Hepatocyte (in vitro differentiated cells): ENCODE results near the gene INPP5B. TPM values are rescaled to one million over a fixed set of nuclear protein-coding genes. Genes with fewer than 3 reads are reported as not detected.

ENCODE experiments used
- DNase-seq: peaks from one replicate; pipeline ENCODE4 v3.0.0-alpha.2; 2016; ENCODE audit warnings: low spot score
- H2AFZ ChIP-seq: fragments of 200-600 bp; sonication (generic); 2 replicates; pipeline ENCODE4 v1.6.0; 2016; ENCODE audit warnings: antibody characterized with exemption, mild to moderate bottlenecking
- H3K27ac ChIP-seq: fragments of 200-600 bp; sonication (generic); 2 replicates; pipeline ENCODE4 v1.5.1; 2016; ENCODE audit warnings: mild to moderate bottlenecking
- H3K27me3 ChIP-seq: fragments of 200-600 bp; sonication (generic); 2 replicates; pipeline ENCODE4 v1.6.1; 2016
- H3K36me3 ChIP-seq: fragments of 200-600 bp; sonication (generic); replicated peaks from 2 replicates; pipeline ENCODE4 v1.5.1; 2016; ENCODE audit warnings: low read depth; ENCODE audit not compliant: insufficient read depth
- H3K4me1 ChIP-seq: fragments of 200-600 bp; sonication (generic); 2 replicates; pipeline ENCODE4 v1.5.1; 2016; ENCODE audit warnings: mild to moderate bottlenecking, moderate library complexity; ENCODE audit not compliant: insufficient read depth
- H3K4me2 ChIP-seq: fragments of 200-600 bp; sonication (generic); 2 replicates; pipeline ENCODE4 v1.6.0; 2016
- H3K4me3 ChIP-seq: fragments of 200-600 bp; sonication (generic); 2 replicates; pipeline ENCODE4 v1.5.1; 2016; ENCODE audit warnings: mild to moderate bottlenecking
- H3K79me2 ChIP-seq: fragments of 200-600 bp; sonication (generic); 2 replicates; pipeline ENCODE4 v1.6.0; 2017; ENCODE audit warnings: mild to moderate bottlenecking
- H3K9me2 ChIP-seq: fragments of 200-600 bp; sonication (generic); replicated peaks from 2 replicates; pipeline ENCODE4 v1.6.0; 2017; ENCODE audit warnings: mild to moderate bottlenecking; ENCODE audit not compliant: insufficient read depth
- H3K9me3 ChIP-seq: fragments of 200-600 bp; sonication (generic); 2 replicates; pipeline ENCODE4 v1.5.1; 2016; ENCODE audit warnings: low read depth, mild to moderate bottlenecking
- H4K20me1 ChIP-seq: fragments of 200-600 bp; sonication (generic); 2 replicates; pipeline ENCODE4 v1.6.0; 2016; ENCODE audit warnings: mild to moderate bottlenecking; ENCODE audit not compliant: insufficient read depth, poor library complexity, severe bottlenecking
- EZH2 ChIP-seq: fragments of 200-600 bp; sonication (generic); IDR thresholded peaks from 2 replicates; pipeline ENCODE4 v1.6.1; 2016; ENCODE audit warnings: antibody characterized with exemption, mild to moderate bottlenecking, borderline replicate concordance
- EZH2phosphoT487 ChIP-seq: fragments of 200-600 bp; sonication (generic); IDR thresholded peaks from one replicate; pipeline ENCODE4 v1.6.1; 2018; ENCODE audit warnings: antibody characterized with exemption, mild to moderate bottlenecking, low read depth, moderate library complexity; ENCODE audit not compliant: unreplicated experiment, severe bottlenecking
- WGBS: methylation state at CpG from one replicate; pipeline ENCODE4 v1.1.6; 2016; ENCODE audit warnings: low lambda C conversion rate; ENCODE audit errors: missing lambda C conversion rate; 5-methylcytosine and 5-hydroxymethylcytosine counted together
- polyA plus RNA-seq: library from polyadenylated mRNA; unstranded; fragments of >200 nt; fragmentation: Nextera tagmentation; extraction: Ambion mirVana; gene quantifications from 2 replicates; pipeline ENCODE4 v1.2.1, GENCODE V29; 2016
- total RNA-seq: library from RNA; depleted of rRNA; stranded (reverse); fragments of >200 nt; gene quantifications from 2 replicates; pipeline ENCODE4 v1.2.3, GENCODE V29; 2014
- TF ChIP-seq, protein P1 (sequence below): fragments of 200-600 bp; sonication (generic); IDR thresholded peaks from 2 replicates; pipeline ENCODE4 v1.5.1; 2016; ENCODE audit warnings: antibody characterized with exemption, mild to moderate bottlenecking; ENCODE audit not compliant: poor library complexity

Gene INPP5B
- total and polyA plus RNA-seq, 2 experiments from 2014 or later: 9.3 to 18.3 TPM

DNA sequence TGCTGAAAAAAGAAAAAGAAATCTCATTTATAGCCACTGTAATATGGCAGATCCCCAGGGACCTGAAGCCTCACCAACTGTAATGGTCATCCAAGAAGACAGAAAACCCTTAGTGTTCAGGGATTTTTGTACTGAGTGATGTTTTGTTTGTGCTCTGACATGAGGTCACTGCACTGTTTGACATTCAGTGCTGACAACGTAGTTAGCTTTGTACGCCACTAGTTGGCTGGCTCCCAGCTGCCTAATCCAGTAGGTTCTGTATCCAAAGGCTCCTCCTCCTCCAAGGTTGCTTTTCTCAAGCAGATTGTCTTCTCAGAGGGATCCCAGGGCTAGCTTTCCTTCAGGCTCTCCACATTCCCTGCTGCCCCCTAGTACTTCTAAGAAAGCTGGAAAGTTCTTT, 129.4 kb downstream of the INPP5B start:
- Histone ChIP-seq H3K9me2 (no peaks in the 10 kb centered on the region), H3K79me2 (no peaks in the 10 kb centered on the region), H4K20me1 (no peaks in the 10 kb centered on the region), H3K27ac (no peak overlapping the region), H3K36me3 (no peaks in the 10 kb centered on the region), H3K4me1 (no peaks in the 10 kb centered on the region), H3K27me3 (no peaks in the 10 kb centered on the region), H2AFZ (no peak overlapping the region), H3K9me3 (no peaks in the 10 kb centered on the region), H3K4me2 (no peak overlapping the region), H3K4me3 (no peak overlapping the region)
- DNase-seq: peak; percentile 44
- TF ChIP-seq EZH2phosphoT487: no peak
- TF ChIP-seq EZH2: no peak
- TF ChIP-seq, protein P1, sequence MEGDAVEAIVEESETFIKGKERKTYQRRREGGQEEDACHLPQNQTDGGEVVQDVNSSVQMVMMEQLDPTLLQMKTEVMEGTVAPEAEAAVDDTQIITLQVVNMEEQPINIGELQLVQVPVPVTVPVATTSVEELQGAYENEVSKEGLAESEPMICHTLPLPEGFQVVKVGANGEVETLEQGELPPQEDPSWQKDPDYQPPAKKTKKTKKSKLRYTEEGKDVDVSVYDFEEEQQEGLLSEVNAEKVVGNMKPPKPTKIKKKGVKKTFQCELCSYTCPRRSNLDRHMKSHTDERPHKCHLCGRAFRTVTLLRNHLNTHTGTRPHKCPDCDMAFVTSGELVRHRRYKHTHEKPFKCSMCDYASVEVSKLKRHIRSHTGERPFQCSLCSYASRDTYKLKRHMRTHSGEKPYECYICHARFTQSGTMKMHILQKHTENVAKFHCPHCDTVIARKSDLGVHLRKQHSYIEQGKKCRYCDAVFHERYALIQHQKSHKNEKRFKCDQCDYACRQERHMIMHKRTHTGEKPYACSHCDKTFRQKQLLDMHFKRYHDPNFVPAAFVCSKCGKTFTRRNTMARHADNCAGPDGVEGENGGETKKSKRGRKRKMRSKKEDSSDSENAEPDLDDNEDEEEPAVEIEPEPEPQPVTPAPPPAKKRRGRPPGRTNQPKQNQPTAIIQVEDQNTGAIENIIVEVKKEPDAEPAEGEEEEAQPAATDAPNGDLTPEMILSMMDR: no peak
- 31% methylated on average over 2 of the region's 2 CpGs for WGBS

DNA sequence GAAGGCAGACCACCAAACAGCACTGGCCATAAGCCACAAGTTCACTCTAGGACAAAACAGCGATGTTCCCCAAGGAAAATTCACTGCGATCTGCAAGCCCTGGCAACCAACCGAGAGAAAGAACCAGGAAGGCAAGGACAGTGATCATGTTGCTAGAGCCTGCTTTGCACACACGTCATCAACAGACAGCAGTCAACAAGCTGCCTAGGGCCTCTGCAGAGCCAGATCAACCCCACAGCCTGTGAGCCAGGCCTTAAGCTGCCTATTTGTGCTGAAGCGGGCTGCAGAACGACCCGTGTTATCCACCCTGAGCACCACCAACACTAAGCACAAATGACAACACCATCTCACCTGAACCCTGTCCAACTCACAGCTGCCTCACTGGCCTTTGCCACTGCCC, 132.6 kb downstream of the INPP5B start:
- Histone ChIP-seq H3K9me2 (no peaks in the 10 kb centered on the region), H3K4me1 (peaks cover 3% of the 10 kb centered on the region), H3K27ac (no peak overlapping the region), H3K4me3 (no peak overlapping the region), H3K27me3 (no peaks in the 10 kb centered on the region), H3K4me2 (no peak overlapping the region), H3K36me3 (no peaks in the 10 kb centered on the region), H3K9me3 (no peaks in the 10 kb centered on the region), H4K20me1 (no peaks in the 10 kb centered on the region), H3K79me2 (peaks cover 14% of the 10 kb centered on the region), H2AFZ (no peak overlapping the region)
- DNase-seq: no peak
- TF ChIP-seq EZH2phosphoT487 (no peak), EZH2 (no peak)
- TF ChIP-seq, protein P1: no peak
- whole genome bisulfite sequencing: 93% methylated on average over 7 of the region's 7 CpGs

DNA sequence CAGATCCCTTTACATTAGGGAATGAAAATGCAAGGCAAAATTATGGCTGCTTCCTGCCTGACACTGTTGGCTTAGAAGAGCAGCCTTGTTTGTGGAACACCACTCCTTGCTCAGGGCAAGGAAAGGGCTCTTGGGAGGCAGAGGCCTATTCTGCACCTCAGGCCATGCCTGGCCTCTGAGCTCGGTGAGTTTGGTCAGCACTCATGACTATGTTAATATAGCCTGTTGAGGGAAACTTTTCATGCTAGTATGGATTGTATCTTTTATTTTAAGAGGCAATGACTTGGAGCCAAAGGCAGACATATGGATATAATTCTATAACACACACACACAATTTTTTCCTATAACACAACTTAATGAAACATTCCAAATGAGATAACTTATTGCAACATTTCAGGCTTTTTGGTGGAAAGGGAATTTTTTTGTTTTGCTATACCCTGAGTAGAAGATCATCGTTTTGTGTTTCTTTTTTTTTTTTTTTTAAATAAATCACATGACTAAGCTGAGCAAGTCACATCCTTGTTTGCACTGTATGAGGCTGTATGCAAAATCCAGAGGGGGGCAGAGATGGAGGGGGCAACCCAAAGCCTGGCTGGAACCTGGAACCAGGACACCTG, 133.2 kb downstream of the INPP5B start:
- no peaks in the 10 kb centered on the region for H4K20me1 ChIP-seq
- H3K4me3 ChIP-seq: no peak overlapping the region

More for the DNA sequence above, 133.2 kb downstream of the INPP5B start:
- H3K9me3 ChIP-seq: no peaks in the 10 kb centered on the region
- no peaks in the 10 kb centered on the region for H3K9me2 ChIP-seq
- H3K36me3 ChIP-seq: no peaks in the 10 kb centered on the region
- peaks cover 8% of the 10 kb centered on the region for H3K4me1 ChIP-seq
- no peak overlapping the region for H3K27ac ChIP-seq
- TF ChIP-seq EZH2phosphoT487: no peak
- no peak for TF ChIP-seq EZH2
- TF ChIP-seq, protein P1: no peak
- no peak for DNase-seq
- no peak overlapping the region for H2AFZ ChIP-seq
- H3K4me2 ChIP-seq: no peak overlapping the region
- 89% methylated on average over 2 of the region's 2 CpGs for WGBS
- H3K27me3 ChIP-seq: no peaks in the 10 kb centered on the region
- H3K79me2 ChIP-seq: peaks cover 14% of the 10 kb centered on the region
